ENCODE measurements around the gene ST6GALNAC4.

The ST6GALNAC4 gene

GRCh38 chr9:127910613-127911205, 6.1 kb downstream of the ST6GALNAC4 start:
- no peak for DNase-seq

GRCh38 chr9:127909839-127910273, 7.0 kb downstream of the ST6GALNAC4 start:
- no peak for DNase-seq

- DNase-seq, result no peak
Observed at GRCh38 chr9:127908660-127908926, 8.2 kb downstream of the ST6GALNAC4 start.

GRCh38 chr9:127907867-127908659, 8.8 kb downstream of the ST6GALNAC4 start:
- no peak for DNase-seq

GRCh38 chr9:127905788-127906191, 11.1 kb downstream of the ST6GALNAC4 start:
- DNase-seq, result peak; percentile 88

- DNase-seq, result peak; percentile 82
Observed at GRCh38 chr9:127905004-127905728, 11.7 kb downstream of the ST6GALNAC4 start.

GRCh38 chr9:127904561-127905003, 12.3 kb downstream of the ST6GALNAC4 start:
- no peak for DNase-seq

GRCh38 chr9:127903557-127904475, 13.0 kb downstream of the ST6GALNAC4 start:
- peak; percentile 88 for DNase-seq

- peak; percentile 90 for DNase-seq
Observed at GRCh38 chr9:127899128-127899943, 17.5 kb downstream of the ST6GALNAC4 start, which contains the start of gene ST6GALNAC6. ST6GALNAC6 (minus strand) TSS chr9:127899603; CDS start chr9:127897981, 1,622 bp downstream.

GRCh38 chr9:127898433-127899127, 18.3 kb downstream of the ST6GALNAC4 start:
- DNase-seq, result no peak

GRCh38 chr9:127897193-127897692, 19.6 kb downstream of the ST6GALNAC4 start:
- DNase-seq, result no peak

- DNase-seq, result no peak
Observed at GRCh38 chr9:127896395-127897192, 20.2 kb downstream of the ST6GALNAC4 start.

- DNase-seq, result no peak
Observed at GRCh38 chr9:127895811-127896210, 21.0 kb downstream of the ST6GALNAC4 start.

- DNase-seq, result no peak
Observed at GRCh38 chr9:127893392-127893791, 23.4 kb downstream of the ST6GALNAC4 start.

- DNase-seq, result no peak
Observed at GRCh38 chr9:127892831-127893230, 24.0 kb downstream of the ST6GALNAC4 start.

- no peak for DNase-seq
Observed at GRCh38 chr9:127890053-127890452, 26.8 kb downstream of the ST6GALNAC4 start.

GRCh38 chr9:127887792-127888191, 29.0 kb downstream of the ST6GALNAC4 start:
- no peak for DNase-seq

GRCh38 chr9:127886401-127886972, 30.4 kb downstream of the ST6GALNAC4 start:
- DNase-seq, result no peak

GRCh38 chr9:127885508-127886281, 31.1 kb downstream of the ST6GALNAC4 start:
- DNase-seq, result no peak

Data from activated effector memory CD4-positive, alpha-beta T cell treated with anti-CD3 and anti-CD28 coated beads, Interleukin-2, amount 50 U/mL, for 16 hours (primary cell).